Stimulated activated CD8-positive, alpha-beta memory T cell treated with anti-CD3 and anti-CD28 coated beads, Interleukin-15, amount 100 ng/mL, for 1 hour (primary cell): ENCODE data around the gene PPP1R7.

Experiments
- DNase-seq: peaks from one replicate; pipeline ENCODE4 v3.0.0-alpha.2; 2020; ENCODE audit warnings: low read depth

Gene PPP1R7

GRCh38 chr2:241141214-241141770 lies 9.0 kb upstream of the PPP1R7 start:
- DNase-seq, result no peak

GRCh38 chr2:241142063-241142462 lies 8.2 kb upstream of the PPP1R7 start:
- DNase-seq, result no peak

GRCh38 chr2:241142593-241142992 lies 7.7 kb upstream of the PPP1R7 start:
- no peak for DNase-seq

GRCh38 chr2:241146286-241146685 lies 4.0 kb upstream of the PPP1R7 start:
- no peak for DNase-seq

GRCh38 chr2:241147336-241147735 lies 2.9 kb upstream of the PPP1R7 start:
- no peak for DNase-seq

GRCh38 chr2:241148239-241148638 lies 2.0 kb upstream of the PPP1R7 start:
- no peak for DNase-seq

GRCh38 chr2:241148891-241149674 lies 1.2 kb upstream of the PPP1R7 start, which contains the start of gene PASK:
PASK (minus strand) TSS chr2:241149472; CDS start chr2:241143032, 6,440 bp downstream.
- peak; percentile 88 for DNase-seq

- DNase-seq, result no peak
Measured at GRCh38 chr2:241149675-241149924, 667 bp upstream of the PPP1R7 start.

- DNase-seq, result no peak
Measured at GRCh38 chr2:241150660-241151530, 628 bp downstream of the PPP1R7 start.

GRCh38 chr2:241151934-241152660 lies 1.8 kb downstream of the PPP1R7 start:
- no peak for DNase-seq

GRCh38 chr2:241153616-241154015 lies 3.3 kb downstream of the PPP1R7 start:
- no peak for DNase-seq

GRCh38 chr2:241154915-241155314 lies 4.6 kb downstream of the PPP1R7 start:
- no peak for DNase-seq

- DNase-seq, result no peak
Measured at GRCh38 chr2:241155936-241156335, 5.7 kb downstream of the PPP1R7 start.

GRCh38 chr2:241156971-241157441 lies 6.7 kb downstream of the PPP1R7 start:
- DNase-seq, result no peak

- DNase-seq, result no peak
Measured at GRCh38 chr2:241157841-241158545, 7.7 kb downstream of the PPP1R7 start.

GRCh38 chr2:241158546-241158900 lies 8.3 kb downstream of the PPP1R7 start:
- DNase-seq, result no peak

- DNase-seq, result no peak
Measured at GRCh38 chr2:241159116-241159515, 8.8 kb downstream of the PPP1R7 start.

- DNase-seq, result no peak
Measured at GRCh38 chr2:241160318-241160717, 10.1 kb downstream of the PPP1R7 start.

- DNase-seq, result no peak
Measured at GRCh38 chr2:241161646-241162281, 11.5 kb downstream of the PPP1R7 start.

GRCh38 chr2:241163601-241164118 lies 13.4 kb downstream of the PPP1R7 start:
- DNase-seq, result no peak

GRCh38 chr2:241168366-241168765 lies 18.1 kb downstream of the PPP1R7 start:
- DNase-seq, result no peak
